H1 (cell line): ENCODE data around the gene NIPAL4. TPM values are rescaled to one million over a fixed set of nuclear protein-coding genes. Genes with fewer than 3 reads are reported as not detected.

ENCODE experiments used
- CTCF ChIA-PET: fragments of 300-600 bp; sonication (Branson Sonifier 250); formaldehyde crosslinking; loops from one replicate; lab custom pipeline; 2021; ENCODE audit not compliant: partially characterized antibody; lab: Charles Lee
- POLR2A ChIA-PET: fragments of 300-600 bp; sonication (Branson Sonifier 250); formaldehyde crosslinking; loops from one replicate; lab custom pipeline; 2021; ENCODE audit warnings: inconsistent platforms; ENCODE audit not compliant: partially characterized antibody; lab: Charles Lee
- DNase-seq, 2 experiments: peaks; one replicate each; pipeline versions ENCODE4 v3.0.0 to v3.0.0-alpha.2; 2010 to 2022; ENCODE audit warnings: low spot score in 2 of 2, low read depth in 1 of 2, mixed read lengths in 1 of 2
- FAIRE-seq: peaks from 2 replicates; lab custom pipeline; 2011; peaks lifted over from hg19 to GRCh38; lab: Jason Lieb, UNC
- H2AFZ ChIP-seq: 2 replicates; pipeline ENCODE4 v1.8.1; 2012; ENCODE audit warnings: low read length, inconsistent platforms
- H2AK5ac ChIP-seq: 2 replicates; pipeline ENCODE4 v1.6.1; 2013; ENCODE audit warnings: low read depth, low read length
- H2BK120ac ChIP-seq: replicated peaks from 2 replicates; pipeline ENCODE3; 2013; ENCODE audit warnings: low read depth, low read length, inconsistent platforms
- H2BK12ac ChIP-seq: 2 replicates; pipeline ENCODE4 v1.6.1; 2013; ENCODE audit warnings: low read depth, low read length
- H2BK15ac ChIP-seq: 2 replicates; pipeline ENCODE4 v1.6.1; 2013; ENCODE audit warnings: low read length
- H2BK20ac ChIP-seq: 2 replicates; pipeline ENCODE4 v1.6.1; 2013; ENCODE audit warnings: low read length
- H2BK5ac ChIP-seq: 2 replicates; pipeline ENCODE4 v1.6.1; 2013; ENCODE audit warnings: low read depth, low read length
- H3K14ac ChIP-seq: 2 replicates; pipeline ENCODE4 v1.6.1; 2013; ENCODE audit warnings: inconsistent platforms; ENCODE audit not compliant: insufficient read length
- H3K18ac ChIP-seq: 2 replicates; pipeline ENCODE4 v1.6.1; 2013; ENCODE audit warnings: low read length; ENCODE audit errors: extremely low read depth
- H3K23ac ChIP-seq: 2 replicates; pipeline ENCODE4 v1.6.1; 2013; ENCODE audit warnings: inconsistent platforms; ENCODE audit not compliant: insufficient read length
- H3K23me2 ChIP-seq: 2 replicates; pipeline ENCODE4 v1.6.1; 2013; ENCODE audit warnings: low read depth, low read length
- H3K27ac ChIP-seq: 2 replicates; pipeline ENCODE4 v1.6.1; 2011; ENCODE audit warnings: low read depth, low read length, inconsistent platforms
- H3K27me3 ChIP-seq, 4 experiments: replicated peaks in 1 of 4; 1 replicate in 1 of 4; 2 replicates in 3 of 4; pipeline versions ENCODE4 v1.6.1 to v1.8.1; 2011 to 2013; ENCODE audit warnings: low read length in 3 of 4, mild to moderate bottlenecking in 3 of 4, inconsistent platforms in 2 of 4, mixed read lengths in 2 of 4, moderate library complexity in 1 of 4; ENCODE audit not compliant: control insufficient read depth in 3 of 4, insufficient read depth in 3 of 4; ENCODE audit errors: extremely low read depth in 1 of 4
- H3K36me3 ChIP-seq, 4 experiments: 2 replicates each; pipeline versions ENCODE4 v1.6.1 to v1.8.1; 2011 to 2013; ENCODE audit warnings: mild to moderate bottlenecking in 4 of 4, low read length in 3 of 4, moderate library complexity in 2 of 4, control low read depth in 1 of 4, inconsistent platforms in 1 of 4; ENCODE audit not compliant: insufficient read depth in 4 of 4, control insufficient read depth in 2 of 4
- H3K4ac ChIP-seq: replicated peaks from 2 replicates; pipeline ENCODE3; 2013; ENCODE audit warnings: low read length, low read depth, mixed read lengths, inconsistent platforms; ENCODE audit not compliant: insufficient read length
- H3K4me1 ChIP-seq, 4 experiments: replicated peaks in 1 of 4; 1 replicate in 1 of 4; 2 replicates in 3 of 4; pipeline versions ENCODE4 v1.6.1 to v1.8.1; 2011 to 2013; ENCODE audit warnings: low read length in 3 of 4, inconsistent platforms in 2 of 4, mixed read lengths in 1 of 4; ENCODE audit not compliant: insufficient read depth in 4 of 4, control insufficient read depth in 3 of 4
- H3K4me2 ChIP-seq, 2 experiments: 2 replicates each; pipeline versions ENCODE4 v1.6.1 to v1.8.1; 2011 to 2013; ENCODE audit warnings: low read depth in 2 of 2, low read length in 2 of 2, control low read depth in 1 of 2, inconsistent platforms in 1 of 2, mild to moderate bottlenecking in 1 of 2; ENCODE audit not compliant: insufficient read depth in 1 of 2
- H3K4me3 ChIP-seq, 4 experiments: fragments of 200-600, 300-600 bp in 1 of 4; sonication (generic), shearing (Covaris generic), sonication (Bioruptor Twin) in 1 of 4; 2 replicates each; pipeline versions ENCODE4 v1.5.1 to v1.8.1; 2011 to 2016; ENCODE audit warnings: low read length in 4 of 4, low read depth in 3 of 4, control low read depth in 2 of 4, inconsistent platforms in 2 of 4, mild to moderate bottlenecking in 2 of 4, mixed read lengths in 1 of 4, moderate library complexity in 1 of 4; ENCODE audit not compliant: insufficient read depth in 2 of 4; ENCODE audit errors: extremely low read depth in 1 of 4
- H3K56ac ChIP-seq: replicated peaks from 2 replicates; pipeline ENCODE3; 2013; ENCODE audit warnings: low read depth, mild to moderate bottlenecking, mixed read lengths, low read length, inconsistent platforms; ENCODE audit not compliant: insufficient read length
- H3K79me1 ChIP-seq: 2 replicates; pipeline ENCODE4 v1.6.1; 2013; ENCODE audit warnings: low read depth, low read length, control low read depth
- H3K79me2 ChIP-seq, 2 experiments: 2 replicates each; pipeline versions ENCODE4 v1.6.1 to v1.8.1; 2012 to 2013; ENCODE audit warnings: low read length in 2 of 2, mild to moderate bottlenecking in 2 of 2, inconsistent platforms in 1 of 2; ENCODE audit not compliant: insufficient read depth in 2 of 2, control insufficient read depth in 1 of 2
- H3K9ac ChIP-seq, 4 experiments: replicated peaks in 1 of 4; 1 replicate in 1 of 4; 2 replicates in 3 of 4; pipeline versions ENCODE4 v1.6.1 to v1.8.1; 2011 to 2013; ENCODE audit warnings: low read depth in 3 of 4, low read length in 3 of 4, control low read depth in 2 of 4, mild to moderate bottlenecking in 2 of 4, moderate library complexity in 2 of 4, inconsistent platforms in 1 of 4; ENCODE audit errors: extremely low read depth in 1 of 4
- H3K9me3 ChIP-seq, 2 experiments: 2 replicates each; pipeline versions ENCODE4 v1.6.1 to v1.8.1; 2012 to 2013; ENCODE audit warnings: mild to moderate bottlenecking in 2 of 2, moderate library complexity in 2 of 2, control low read depth in 1 of 2, inconsistent platforms in 1 of 2, low read depth in 1 of 2, low read length in 1 of 2, mixed read lengths in 1 of 2; ENCODE audit not compliant: insufficient read depth in 2 of 2
- H4K20me1 ChIP-seq, 2 experiments: replicated peaks in 1 of 2; 2 replicates each; pipeline versions ENCODE3 to v1.8.1; 2011 to 2013; ENCODE audit warnings: inconsistent platforms in 2 of 2, low read length in 2 of 2, mild to moderate bottlenecking in 1 of 2; ENCODE audit not compliant: insufficient read depth in 2 of 2, control insufficient read depth in 1 of 2
- H4K5ac ChIP-seq: 2 replicates; pipeline ENCODE4 v1.6.1; 2013; ENCODE audit warnings: low read length, low read depth, mixed read lengths, inconsistent platforms; ENCODE audit not compliant: insufficient read length
- H4K8ac ChIP-seq: 2 replicates; pipeline ENCODE4 v1.8.0; 2013; ENCODE audit warnings: mild to moderate bottlenecking, moderate library complexity, low read length, inconsistent platforms; ENCODE audit not compliant: insufficient read depth; ENCODE audit errors: extremely low read depth
- H4K91ac ChIP-seq: replicated peaks from 2 replicates; pipeline ENCODE3; 2013; ENCODE audit warnings: low read length, mixed read lengths, inconsistent platforms; ENCODE audit not compliant: insufficient read length
- CREB1 ChIP-seq: IDR thresholded peaks from 2 replicates; pipeline ENCODE4 v1.6.1; 2012; ENCODE audit warnings: inconsistent platforms
- CTBP2 ChIP-seq: IDR thresholded peaks from 2 replicates; pipeline ENCODE4 v1.7.0; 2011; ENCODE audit warnings: borderline replicate concordance, mild to moderate bottlenecking, moderate library complexity, mixed read lengths, low read length; ENCODE audit not compliant: insufficient read depth, insufficient read length
- EP300 ChIP-seq, 2 experiments: IDR thresholded peaks; 1 replicate in 1 of 2; 2 replicates in 1 of 2; pipeline ENCODE4 v1.6.1; 2011 to 2012; ENCODE audit warnings: low read depth in 2 of 2, low read length in 2 of 2, mild to moderate bottlenecking in 2 of 2, borderline replicate concordance in 1 of 2, inconsistent platforms in 1 of 2, moderate library complexity in 1 of 2
- PHF8 ChIP-seq: fragments of 200-600 bp; sonication (generic); conservative IDR thresholded peaks from 2 replicates; pipeline ENCODE4 v1.7.1; 2012; ENCODE audit warnings: low read depth, mild to moderate bottlenecking, inconsistent platforms, low read length, moderate library complexity
- RFX5 ChIP-seq: IDR thresholded peaks from 2 replicates; pipeline ENCODE4 v1.6.1; 2011; ENCODE audit warnings: low read depth, low read length, improper control_type of control experiment, borderline replicate concordance
- TCF12 ChIP-seq: IDR thresholded peaks from 2 replicates; pipeline ENCODE4 v1.6.1; 2011; ENCODE audit warnings: low read depth, mild to moderate bottlenecking, low read length
- WGBS, 2 experiments: shearing (Covaris generic) in 1 of 2; methylation state at CpG; one replicate each; pipeline versions ENCODE4 v1.1.6 to v1.1.7; 2013 to 2015; ENCODE audit warnings: low lambda C conversion rate in 2 of 2, mixed read lengths in 2 of 2, inconsistent platforms in 1 of 2, low coverage in 1 of 2, missing lambda C conversion rate in 1 of 2; ENCODE audit not compliant: insufficient replicate concordance in 2 of 2, insufficient coverage in 1 of 2, insufficient read length in 1 of 2; ENCODE audit errors: extremely low coverage in 1 of 2, missing lambda C conversion rate in 1 of 2; 5-methylcytosine and 5-hydroxymethylcytosine counted together
- polyA plus RNA-seq, 7 experiments: library from polyadenylated mRNA; depleted of rRNA in 3 of 7; stranded (reverse) in 5 of 7; unstranded in 2 of 7; fragments of >200 nt in 5 of 7; fragments of 200-250 nt in 2 of 7; gene quantifications; 1 replicate in 5 of 7; 2 replicates in 1 of 7; 4 replicates in 1 of 7; pipeline versions ENCODE4 v1.2.1 to v1.2.3, GENCODE V29; 2011 to 2013; ENCODE audit warnings: missing spikeins in 2 of 7, mixed read lengths in 2 of 7
- total RNA-seq: library from RNA; stranded (reverse); fragmentation: NEBNext Ultra II Directional; extraction: Animal tissue kit (Norgen Biotek cat#: 25700); gene quantifications from 2 replicates; pipeline ENCODE4 v1.2.1, GENCODE V29; 2021

NIPAL4 gene
- total and polyA plus RNA-seq, 2 of the 8 experiments (the other 6 are each of a cell fraction or from before 2014, with no cell fraction given): 0.09 to 0.20 TPM

DNA sequence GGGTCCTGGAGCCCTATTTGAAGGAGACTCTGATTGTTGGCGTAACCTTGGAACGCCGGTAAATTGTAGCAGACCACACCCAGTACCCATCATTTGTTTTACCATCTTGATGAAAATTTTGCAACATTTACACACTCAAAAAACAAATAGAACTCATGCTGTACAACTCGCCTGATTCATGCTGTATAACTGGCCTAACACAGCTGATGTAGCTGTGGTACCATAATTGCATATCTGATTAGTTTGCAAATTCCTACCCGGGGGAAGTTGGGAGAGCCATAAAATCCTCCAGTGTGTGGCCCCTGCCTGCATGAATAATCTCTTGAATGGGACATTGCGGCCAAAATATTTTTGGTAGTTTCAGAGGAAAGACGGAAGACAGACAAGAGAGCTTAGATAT, 9.7 kb downstream of the NIPAL4 start:
- H2BK12ac ChIP-seq: no peak overlapping the region
- no peak overlapping the region for H3K4me2 ChIP-seq
- no peaks in the 10 kb centered on the region for H3K23me2 ChIP-seq
- no peaks in the 10 kb centered on the region for H3K79me2 ChIP-seq
- H3K18ac ChIP-seq: no peak overlapping the region
- no peak overlapping the region for H2AK5ac ChIP-seq
- H3K4me1 ChIP-seq: no peaks in the 10 kb centered on the region; a peak in 1 of 7 replicates
- H2BK120ac ChIP-seq: no peak overlapping the region
- CTCF ChIA-PET: interaction anchor here (0.9 to 8.5 kb wide), 16 partner anchors 10 to 273 kb away, joined by 3 to 112 read pairs (median 10); partner anchors contain the start of genes LSM11 and NIPAL4
- POLR2A ChIA-PET: interaction anchor here (1.2 to 1.4 kb wide), 2 partner anchors 10 to 262 kb away, joined by 3 read pairs; partner anchors contain the start of genes NIPAL4 and THG1L
- DNase-seq (no peak), FAIRE-seq (no peak)
- no peak overlapping the region for H3K9ac ChIP-seq
- H3K27ac ChIP-seq: no peak overlapping the region
- H2BK5ac ChIP-seq: no peak overlapping the region
- H3K36me3 ChIP-seq: no peaks in the 10 kb centered on the region
- H3K4ac ChIP-seq: no peak overlapping the region
- H4K91ac ChIP-seq: no peak overlapping the region
- peaks cover 0 to 2% of the 10 kb centered on the region in 2 experiments for H4K20me1 ChIP-seq
- H3K14ac ChIP-seq: no peak overlapping the region
- H3K4me3 ChIP-seq: no peak overlapping the region
- no peak overlapping the region for H3K56ac ChIP-seq
- 0 out of 4 replicates have a peak, but pooled peaks cover 0 to 2% of the 10 kb centered on the region in 2 experiments for H3K9me3 ChIP-seq
- no peak overlapping the region for H4K5ac ChIP-seq
- H3K79me1 ChIP-seq: no peaks in the 10 kb centered on the region; the same call in 1 of the 2 replicates
- H2BK15ac ChIP-seq: no peak overlapping the region
- no peak overlapping the region for H4K8ac ChIP-seq
- no peak overlapping the region for H2BK20ac ChIP-seq
- H3K27me3 ChIP-seq: no peaks in the 10 kb centered on the region; a peak in 1 of 7 replicates
- WGBS, 2 experiments: 85% methylated on average over 7 of the region's 7 CpGs; no CpG with 5 or more reads in 1 of the 2 experiments
- no peak overlapping the region for H3K23ac ChIP-seq
- H2AFZ ChIP-seq: no peak overlapping the region
- TF ChIP-seq CTBP2 (no peak), TCF12 (no peak), RFX5 (no peak), CREB1 (no peak), PHF8 (no peak), EP300 (IDR thresholded peaks at IDR 0.05; ENCODE audit: borderline replicate concordance in 1 of 2, low read depth in 2 of 2, low read length in 2 of 2) (no peak)
